Gastroesophageal sphincter (tissue), 4 donors: ENCODE measurements around the gene GLRX2. TPM values are rescaled to one million over a fixed set of nuclear protein-coding genes. Genes with fewer than 3 reads are reported as not detected.

Experiments used
- ATAC-seq: fragments of 150-250 bp; one replicate; pipeline ENCODE4 v1.9.1; 2016; ENCODE audit warnings: mild to moderate bottlenecking, moderate library complexity
- H3K27ac ChIP-seq, 4 donors: fragments of 200-600 bp; sonication (generic) in 3 of 4; 1 replicate in 3 of 4; 2 replicates in 1 of 4; pipeline ENCODE4 v1.5.1; 2016 to 2019
- H3K27me3 ChIP-seq: fragments of 200-600 bp; sonication (generic); one replicate; pipeline ENCODE4 v1.5.1; 2019
- H3K36me3 ChIP-seq, 2 donors: fragments of 200-600 bp; sonication (generic); one replicate each; pipeline ENCODE4 v1.5.1; 2019; ENCODE audit warnings: control low read depth in 1 of 2
- H3K4me1 ChIP-seq, 3 donors: fragments of 200-600 bp; sonication (generic); 1 replicate in 2 of 3; 2 replicates in 1 of 3; pipeline ENCODE4 v1.5.1; 2016 to 2019; ENCODE audit warnings: control low read depth in 2 of 3
- H3K4me3 ChIP-seq, 2 donors: fragments of 200-600 bp; sonication (generic); one replicate each; pipeline ENCODE4 v1.5.1; 2019; ENCODE audit warnings: mild to moderate bottlenecking in 1 of 2, moderate library complexity in 1 of 2
- H3K9me3 ChIP-seq, 3 donors: fragments of 200-600 bp; sonication (generic); one replicate each; pipeline ENCODE4 v1.5.1; 2017 to 2019; ENCODE audit warnings: control low read depth in 2 of 3
- EP300 ChIP-seq: sonication (generic); formaldehyde crosslinking; IDR thresholded peaks from one replicate; pipeline ENCODE4 v1.6.1; 2017; ENCODE audit warnings: antibody characterized with exemption, mild to moderate bottlenecking
- POLR2A ChIP-seq, 2 donors: fragments of 450-650 bp; IDR thresholded peaks; one replicate each; pipeline ENCODE4 v1.6.1; 2017; ENCODE audit warnings: antibody characterized with exemption in 2 of 2, mild to moderate bottlenecking in 2 of 2, moderate library complexity in 1 of 2
- POLR2AphosphoS5 ChIP-seq: sonication (generic); formaldehyde crosslinking; IDR thresholded peaks from one replicate; pipeline ENCODE4 v1.6.1; 2017; ENCODE audit warnings: antibody characterized with exemption
- WGBS, 2 donors: methylation state at CpG; one replicate each; pipeline ENCODE4 v1.1.5; 2018; ENCODE audit warnings: low coverage in 1 of 2; 5-methylcytosine and 5-hydroxymethylcytosine counted together
- total RNA-seq, 4 donors: library from RNA; depleted of rRNA; stranded (reverse); fragments of >200 nt; gene quantifications; one replicate each; pipeline ENCODE4 v1.1.0, GENCODE V29; 2016
- TF ChIP-seq, protein P1 (sequence below), 4 experiments: fragments of 200-600 bp in 2 of 4; fragments of 450-650 bp in 2 of 4; sonication (generic) in 1 of 4; IDR thresholded peaks; one replicate each; pipeline ENCODE4 v1.5.1; 2017 to 2019; ENCODE audit warnings: antibody characterized with exemption in 4 of 4, mild to moderate bottlenecking in 2 of 4, moderate library complexity in 2 of 4

Gene GLRX2
- total RNA-seq, 4 donors from 2014 or later: 7.0 to 14.4 (median 9.3) TPM

DNA sequence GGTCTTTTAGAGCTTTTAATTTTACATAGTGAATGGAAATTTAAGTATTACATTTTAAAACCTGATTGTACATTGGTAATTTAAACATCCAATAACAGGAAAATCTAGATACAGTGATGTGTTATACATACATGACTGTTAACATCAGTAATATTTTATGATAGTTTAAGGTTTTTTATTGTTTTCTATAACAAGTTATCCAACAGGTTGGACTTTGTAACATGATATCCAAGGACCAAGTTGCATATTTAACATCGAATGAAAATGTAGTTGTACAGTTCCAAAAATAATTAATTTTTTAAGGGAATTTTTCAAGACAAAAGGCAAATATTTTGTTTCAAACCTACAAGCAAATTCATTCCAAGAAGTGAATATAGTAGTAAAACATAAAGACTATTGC lies 14.3 kb downstream of the GLRX2 start:
- ATAC-seq: no peak
- Histone ChIP-seq H3K4me1 (no peaks in the 10 kb centered on the region), H3K9me3 (no peaks in the 10 kb centered on the region), H3K27me3 (no peaks in the 10 kb centered on the region), H3K36me3 (peaks cover 0 to 46% of the 10 kb centered on the region in 2 donors), H3K4me3 (no peak overlapping the region), H3K27ac (no peak overlapping the region)
- TF ChIP-seq POLR2AphosphoS5: no peak
- TF ChIP-seq, protein P1, sequence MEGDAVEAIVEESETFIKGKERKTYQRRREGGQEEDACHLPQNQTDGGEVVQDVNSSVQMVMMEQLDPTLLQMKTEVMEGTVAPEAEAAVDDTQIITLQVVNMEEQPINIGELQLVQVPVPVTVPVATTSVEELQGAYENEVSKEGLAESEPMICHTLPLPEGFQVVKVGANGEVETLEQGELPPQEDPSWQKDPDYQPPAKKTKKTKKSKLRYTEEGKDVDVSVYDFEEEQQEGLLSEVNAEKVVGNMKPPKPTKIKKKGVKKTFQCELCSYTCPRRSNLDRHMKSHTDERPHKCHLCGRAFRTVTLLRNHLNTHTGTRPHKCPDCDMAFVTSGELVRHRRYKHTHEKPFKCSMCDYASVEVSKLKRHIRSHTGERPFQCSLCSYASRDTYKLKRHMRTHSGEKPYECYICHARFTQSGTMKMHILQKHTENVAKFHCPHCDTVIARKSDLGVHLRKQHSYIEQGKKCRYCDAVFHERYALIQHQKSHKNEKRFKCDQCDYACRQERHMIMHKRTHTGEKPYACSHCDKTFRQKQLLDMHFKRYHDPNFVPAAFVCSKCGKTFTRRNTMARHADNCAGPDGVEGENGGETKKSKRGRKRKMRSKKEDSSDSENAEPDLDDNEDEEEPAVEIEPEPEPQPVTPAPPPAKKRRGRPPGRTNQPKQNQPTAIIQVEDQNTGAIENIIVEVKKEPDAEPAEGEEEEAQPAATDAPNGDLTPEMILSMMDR (IDR thresholded peaks at IDR 0.05): no peak
- TF ChIP-seq POLR2A (IDR thresholded peaks at IDR 0.05): no peak
- TF ChIP-seq EP300: no peak
- WGBS, 2 donors: 68 to 80% methylated on average over 1 of the region's 1 CpG

GRCh38 chr1:193087893-193088292 lies 17.3 kb downstream of the GLRX2 start:
- peaks cover under 1 to 48% of the 10 kb centered on the region in 2 donors for H3K36me3 ChIP-seq
- no peak for TF ChIP-seq EP300
- no peak for TF ChIP-seq POLR2A (IDR thresholded peaks at IDR 0.05)
- TF ChIP-seq, protein P1 (IDR thresholded peaks at IDR 0.05): no peak
- no peak for TF ChIP-seq POLR2AphosphoS5
- no peaks in the 10 kb centered on the region for H3K9me3 ChIP-seq
- 58 to 59% methylated on average over 3 of the region's 3 CpGs for WGBS, 2 donors
- ATAC-seq: no peak
- H3K4me3 ChIP-seq: no peak overlapping the region
- no peaks in the 10 kb centered on the region for H3K27me3 ChIP-seq
- H3K27ac ChIP-seq: no peak overlapping the region
- no peaks in the 10 kb centered on the region for H3K4me1 ChIP-seq

GRCh38 chr1:193086342-193086741 lies 18.9 kb downstream of the GLRX2 start:
- H3K4me1 ChIP-seq: no peaks in the 10 kb centered on the region
- no peaks in the 10 kb centered on the region for H3K9me3 ChIP-seq
- H3K27me3 ChIP-seq: no peaks in the 10 kb centered on the region
- no peak for ATAC-seq
- H3K27ac ChIP-seq: no peak overlapping the region
- WGBS, 2 donors: 79 to 86% methylated on average over 3 of the region's 3 CpGs
- H3K36me3 ChIP-seq: peaks cover 3 to 64% of the 10 kb centered on the region in 2 donors
- no peak overlapping the region for H3K4me3 ChIP-seq
- TF ChIP-seq POLR2A (IDR thresholded peaks at IDR 0.05): no peak
- TF ChIP-seq EP300: no peak
- TF ChIP-seq, protein P1 (IDR thresholded peaks at IDR 0.05): no peak
- TF ChIP-seq POLR2AphosphoS5: no peak

- TF ChIP-seq EP300: no peak
- TF ChIP-seq, protein P1 (IDR thresholded peaks at IDR 0.05): no peak
- no peak for TF ChIP-seq POLR2A (IDR thresholded peaks at IDR 0.05)
- TF ChIP-seq POLR2AphosphoS5: no peak
- H3K4me1 ChIP-seq: no peaks in the 10 kb centered on the region
- peaks cover 3 to 70% of the 10 kb centered on the region in 2 donors for H3K36me3 ChIP-seq
- H3K27ac ChIP-seq: no peak overlapping the region
- H3K9me3 ChIP-seq: no peaks in the 10 kb centered on the region
- no peak for ATAC-seq
- H3K27me3 ChIP-seq: no peaks in the 10 kb centered on the region
- 78 to 88% methylated on average over 1 of the region's 1 CpG for WGBS, 2 donors
- H3K4me3 ChIP-seq: no peak overlapping the region
Measured at GRCh38 chr1:193085263-193085662, 20.0 kb downstream of the GLRX2 start.

DNA sequence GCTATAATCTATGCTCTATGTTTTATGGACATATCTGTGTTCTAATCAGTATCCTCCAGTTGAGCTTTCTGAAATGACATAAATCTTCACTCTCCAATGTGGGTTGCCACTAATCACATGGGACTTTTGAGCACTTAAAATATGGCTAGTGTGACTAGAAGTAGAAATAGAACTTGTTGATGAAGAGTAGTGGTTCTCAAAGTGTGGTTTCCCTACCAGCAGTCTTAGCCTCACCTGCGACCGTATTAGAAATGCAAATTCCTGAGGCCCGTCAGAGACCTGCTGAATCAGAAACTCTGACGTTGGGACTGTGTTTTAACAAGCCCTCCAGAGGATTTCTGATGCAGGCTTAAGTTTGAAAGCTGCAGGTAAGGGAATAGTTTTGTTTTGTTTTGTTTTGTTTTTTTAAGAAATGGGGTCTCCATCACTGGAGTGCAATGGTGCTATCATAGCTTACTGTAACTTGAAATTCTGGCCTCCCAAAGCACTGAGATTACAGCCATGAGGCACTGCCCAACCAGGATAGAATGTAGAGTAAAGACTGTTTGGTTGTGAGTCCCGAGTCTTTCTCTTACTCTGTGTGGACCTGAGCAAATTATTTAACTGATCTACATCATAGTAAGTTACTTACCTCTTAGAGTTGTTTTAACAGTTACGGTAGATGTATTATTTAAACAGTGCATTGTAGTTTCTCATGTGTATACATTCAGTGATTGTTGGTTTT lies 21.7 kb downstream of the GLRX2 start:
- Histone ChIP-seq H3K27ac (no peak overlapping the region), H3K4me1 (no peaks in the 10 kb centered on the region), H3K27me3 (no peaks in the 10 kb centered on the region), H3K36me3 (peaks cover 3 to 77% of the 10 kb centered on the region in 2 donors), H3K4me3 (no peak overlapping the region), H3K9me3 (no peaks in the 10 kb centered on the region)
- no peak for ATAC-seq
- 88 to 89% methylated on average over 6 of the region's 6 CpGs for WGBS, 2 donors
- TF ChIP-seq, protein P1 (IDR thresholded peaks at IDR 0.05): no peak
- TF ChIP-seq POLR2A (IDR thresholded peaks at IDR 0.05) (no peak), EP300 (no peak), POLR2AphosphoS5 (no peak)
